Esophagus (tissue), 2 donors: ENCODE data around the gene ZNF620. TPM values are rescaled to one million over a fixed set of nuclear protein-coding genes. Genes with fewer than 3 reads are reported as not detected.
A peak's percentile ranks its signal among the peaks of the same experiment; 100 is the strongest.

Experiments
- H3K27ac ChIP-seq, 2 donors: one replicate each; pipeline ENCODE4 v1.5.1; 2013; ENCODE audit warnings: low read depth in 2 of 2, mild to moderate bottlenecking in 2 of 2, inconsistent platforms in 1 of 2, low read length in 1 of 2, moderate library complexity in 1 of 2
- H3K27me3 ChIP-seq, 2 donors: one replicate each; pipeline ENCODE4 v1.6.1; 2013; ENCODE audit warnings: low read length in 2 of 2, control low read depth in 1 of 2, mild to moderate bottlenecking in 1 of 2; ENCODE audit not compliant: insufficient read depth in 2 of 2, control insufficient read depth in 1 of 2
- H3K36me3 ChIP-seq, 2 donors: one replicate each; pipeline ENCODE4 v1.6.1; 2013; ENCODE audit warnings: low read length in 1 of 2; ENCODE audit not compliant: control insufficient read depth in 2 of 2, insufficient read depth in 2 of 2
- H3K4me1 ChIP-seq, 2 donors: one replicate each; pipeline ENCODE4 v1.6.1; 2013; ENCODE audit warnings: low read length in 1 of 2; ENCODE audit not compliant: control insufficient read depth in 2 of 2, insufficient read depth in 2 of 2
- H3K4me3 ChIP-seq, 2 donors: one replicate each; pipeline ENCODE4 v1.5.1; 2013; ENCODE audit warnings: low read length in 2 of 2, mild to moderate bottlenecking in 2 of 2, low read depth in 1 of 2, moderate library complexity in 1 of 2
- H3K9me3 ChIP-seq, 2 donors: one replicate each; pipeline ENCODE4 v1.6.1; 2013; ENCODE audit warnings: mild to moderate bottlenecking in 2 of 2, low read depth in 1 of 2, low read length in 1 of 2, moderate library complexity in 1 of 2; ENCODE audit not compliant: control insufficient read depth in 2 of 2, insufficient read depth in 1 of 2
- WGBS, 2 donors: extraction: QIAGEN DNeasy Blood & Tissue Kit; methylation state at CpG; one replicate each; pipeline ENCODE4 v1.1.7; 2013; 5-methylcytosine and 5-hydroxymethylcytosine counted together
- polyA plus RNA-seq, 2 donors: library from polyadenylated mRNA; stranded (reverse); fragments of 200-250 nt; gene quantifications; one replicate each; pipeline ENCODE4 v1.2.3, GENCODE V29; 2013
- donor health status: healthy with polysubstance abuse.
- donor health status: Bipolar disorder and iron deficiency.

The ZNF620 gene
- polyA plus RNA-seq, 2 donors: 0.52 to 0.57 TPM

DNA sequence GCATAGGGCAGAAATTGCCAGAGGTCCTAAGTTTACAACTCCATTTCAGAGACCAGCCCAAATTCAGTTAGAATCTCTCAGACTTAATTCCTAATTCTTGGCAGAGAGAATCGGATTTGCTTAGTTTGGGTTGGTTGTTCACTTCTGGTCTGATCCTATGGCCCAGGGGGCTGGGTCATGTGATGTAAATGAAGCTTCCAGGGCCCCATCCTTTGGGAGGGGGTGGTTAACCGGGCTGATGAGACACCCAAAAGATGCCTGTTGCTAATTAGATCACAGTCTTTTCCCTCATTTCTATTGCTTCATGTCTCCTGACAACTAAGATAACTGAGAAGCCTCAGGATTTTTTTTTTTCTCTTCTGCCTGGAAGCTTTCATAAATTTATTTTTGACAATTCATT is 11.1 kb upstream of the ZNF620 start:
- WGBS, 2 donors: 29 to 51% methylated on average over 2 of the region's 2 CpGs
- Histone ChIP-seq H3K27me3 (no peaks in the 10 kb centered on the region), H3K4me3 (no peak overlapping the region), H3K9me3 (no peaks in the 10 kb centered on the region), H3K27ac (no peak overlapping the region), H3K4me1 (no peaks in the 10 kb centered on the region), H3K36me3 (no peaks in the 10 kb centered on the region)

DNA sequence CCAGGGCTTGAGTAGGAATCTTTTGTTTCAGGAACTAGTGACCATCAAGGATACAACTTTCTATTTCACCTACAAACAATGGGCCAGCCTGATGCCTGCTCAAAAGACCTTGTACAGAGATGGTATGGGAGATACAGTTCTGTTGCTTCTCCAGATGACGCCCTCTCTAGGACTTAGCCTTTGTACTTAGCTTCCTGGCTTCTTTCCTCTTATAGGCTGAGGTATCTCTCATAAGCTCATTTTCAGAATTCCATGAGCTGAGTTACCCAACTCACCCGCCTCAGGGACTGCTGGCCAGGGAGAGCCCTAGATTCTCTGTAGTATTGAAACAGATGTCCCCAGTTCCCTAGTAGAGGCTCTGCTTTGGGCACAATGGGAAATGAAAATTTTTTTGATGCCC is 8.6 kb upstream of the ZNF620 start:
- Histone ChIP-seq H3K27me3 (no peaks in the 10 kb centered on the region), H3K36me3 (no peaks in the 10 kb centered on the region), H3K27ac (no peak overlapping the region), H3K4me3 (no peak overlapping the region), H3K4me1 (no peaks in the 10 kb centered on the region), H3K9me3 (no peaks in the 10 kb centered on the region)
- 93 to 97% methylated on average over 2 of the region's 2 CpGs for WGBS, 2 donors

DNA sequence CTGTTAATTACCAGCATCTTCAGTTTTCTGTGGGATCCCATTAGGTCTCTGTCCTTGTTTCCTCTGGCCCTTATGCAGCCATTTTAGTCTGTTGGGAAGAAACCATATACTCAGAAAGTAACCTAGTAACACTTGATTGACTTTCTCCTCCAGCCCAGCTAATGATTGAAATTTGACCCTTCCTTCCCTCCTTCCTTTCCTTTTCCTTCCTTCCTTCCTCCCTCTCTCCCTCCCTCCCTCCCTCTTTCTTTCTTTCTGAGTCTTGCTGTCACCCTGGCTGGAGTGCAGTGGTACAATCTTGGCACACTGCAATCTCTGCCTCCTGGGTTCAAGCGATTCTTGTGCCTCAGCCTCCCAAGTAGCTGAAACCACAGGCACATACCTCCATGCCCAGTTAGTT is 5.9 kb upstream of the ZNF620 start:
- Histone ChIP-seq H3K4me3 (no peak overlapping the region), H3K27ac (no peak overlapping the region), H3K36me3 (no peaks in the 10 kb centered on the region), H3K27me3 (no peaks in the 10 kb centered on the region), H3K9me3 (no peaks in the 10 kb centered on the region), H3K4me1 (no peaks in the 10 kb centered on the region)
- WGBS, 2 donors: 95 to 100% methylated on average over 1 of the region's 1 CpG

DNA sequence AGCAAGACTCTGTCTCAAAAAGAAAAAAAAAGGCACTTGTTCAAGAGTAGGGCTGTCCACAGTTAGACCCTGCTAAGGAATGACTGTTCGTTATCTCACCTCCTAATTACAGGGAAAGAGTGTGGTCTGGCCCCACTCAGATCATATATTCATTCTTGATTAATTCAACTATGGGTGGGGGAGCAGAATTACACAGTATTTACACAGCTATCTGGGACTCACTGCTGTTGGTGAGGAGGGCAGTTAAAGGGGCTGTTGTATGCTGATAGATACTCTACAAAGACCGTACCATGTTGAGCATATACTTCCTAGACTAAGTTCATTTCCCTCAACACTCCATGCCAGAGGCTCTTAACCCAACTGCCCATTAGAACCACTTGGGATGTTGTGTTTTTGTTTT is 3.8 kb upstream of the ZNF620 start:
- no peaks in the 10 kb centered on the region for H3K27me3 ChIP-seq
- WGBS, 2 donors: 91 to 94% methylated on average over 2 of the region's 2 CpGs
- no peaks in the 10 kb centered on the region for H3K36me3 ChIP-seq
- H3K4me3 ChIP-seq: no peak overlapping the region
- H3K4me1 ChIP-seq: peaks cover 0 to 2% of the 10 kb centered on the region in 2 donors
- no peak overlapping the region for H3K27ac ChIP-seq
- no peaks in the 10 kb centered on the region for H3K9me3 ChIP-seq

DNA sequence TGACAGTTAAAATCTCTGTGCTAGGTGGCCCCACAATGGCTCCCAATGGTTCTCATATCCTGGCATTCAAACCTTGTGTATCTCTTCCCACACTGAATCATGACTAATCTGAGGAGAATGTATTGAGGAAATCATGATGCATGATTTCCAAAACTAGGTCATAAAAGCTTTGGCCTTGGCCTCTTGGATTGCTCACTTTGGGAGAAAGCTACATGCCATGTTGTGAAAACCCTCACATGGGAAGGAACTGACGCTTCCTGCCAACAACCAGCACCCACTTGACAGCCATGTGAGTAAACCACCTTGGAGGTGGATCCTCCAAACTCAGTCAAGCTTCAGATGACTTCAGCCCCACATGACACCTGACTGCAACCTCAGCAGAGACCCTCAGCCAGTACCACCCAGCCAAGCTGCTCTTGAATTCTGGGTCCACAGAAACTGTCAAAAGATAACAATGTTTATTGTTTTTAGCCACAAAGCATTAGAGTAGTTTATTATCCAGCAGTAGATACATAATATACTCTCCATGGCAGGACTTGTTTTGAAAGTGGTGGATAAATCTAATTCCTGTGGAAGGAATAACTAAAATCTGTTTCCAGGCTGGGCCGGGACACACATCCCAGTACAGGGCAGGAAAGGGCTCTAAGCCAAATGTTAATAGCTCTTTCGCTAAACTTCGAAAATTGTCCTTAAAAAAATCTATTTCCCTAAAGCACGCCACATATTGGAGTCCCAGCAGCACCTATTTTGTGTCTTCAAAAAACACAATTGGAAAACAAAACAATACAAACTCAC is 1.0 kb upstream of the ZNF620 start:
- no peaks in the 10 kb centered on the region for H3K27me3 ChIP-seq
- H3K36me3 ChIP-seq: no peaks in the 10 kb centered on the region
- H3K9me3 ChIP-seq: no peaks in the 10 kb centered on the region
- H3K4me3 ChIP-seq: no peak overlapping the region
- 65 to 67% methylated on average over 5 of the region's 5 CpGs for WGBS, 2 donors
- H3K27ac ChIP-seq: peak overlapping the region in 1 of 2 donors; percentile 53
- H3K4me1 ChIP-seq: peaks cover 0 to 2% of the 10 kb centered on the region in 2 donors

DNA sequence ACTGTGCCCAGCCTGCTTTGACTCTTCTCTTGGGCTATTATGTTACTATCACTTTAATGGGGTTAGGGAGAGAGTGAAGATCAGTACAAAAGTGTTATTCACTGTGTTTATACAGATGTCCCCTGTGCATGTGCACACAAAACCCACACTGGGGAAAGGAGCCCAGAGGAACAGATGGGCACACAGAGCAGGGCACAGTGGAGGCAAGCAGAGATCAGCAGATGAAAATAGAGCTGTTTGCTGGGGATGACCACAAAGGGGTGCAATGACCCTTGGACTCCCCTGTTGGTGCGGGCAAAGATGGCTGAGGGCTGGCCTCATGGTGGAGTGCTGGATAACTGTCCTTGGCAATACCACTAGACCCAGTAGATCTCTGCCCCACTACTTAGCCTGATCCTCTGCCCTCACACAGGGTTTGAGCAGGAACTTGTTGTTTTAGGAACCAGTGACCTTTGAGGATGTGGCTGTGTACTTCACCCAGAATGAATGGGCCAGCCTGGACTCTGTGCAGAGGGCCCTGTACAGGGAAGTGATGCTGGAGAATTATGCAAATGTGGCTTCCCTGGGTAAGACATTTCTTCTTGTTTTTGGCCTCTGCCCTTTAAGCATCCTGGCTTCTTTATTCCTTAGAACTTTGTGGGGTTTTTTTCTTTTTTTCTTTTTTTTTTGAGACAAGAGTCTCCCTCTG is 5.3 kb downstream of the ZNF620 start:
- Histone ChIP-seq H3K4me3 (no peak overlapping the region), H3K27ac (no peak overlapping the region), H3K4me1 (no peaks in the 10 kb centered on the region), H3K36me3 (no peaks in the 10 kb centered on the region), H3K9me3 (no peaks in the 10 kb centered on the region), H3K27me3 (no peaks in the 10 kb centered on the region)
- WGBS, 2 donors: 100% methylated on average over 1 of the region's 1 CpG

DNA sequence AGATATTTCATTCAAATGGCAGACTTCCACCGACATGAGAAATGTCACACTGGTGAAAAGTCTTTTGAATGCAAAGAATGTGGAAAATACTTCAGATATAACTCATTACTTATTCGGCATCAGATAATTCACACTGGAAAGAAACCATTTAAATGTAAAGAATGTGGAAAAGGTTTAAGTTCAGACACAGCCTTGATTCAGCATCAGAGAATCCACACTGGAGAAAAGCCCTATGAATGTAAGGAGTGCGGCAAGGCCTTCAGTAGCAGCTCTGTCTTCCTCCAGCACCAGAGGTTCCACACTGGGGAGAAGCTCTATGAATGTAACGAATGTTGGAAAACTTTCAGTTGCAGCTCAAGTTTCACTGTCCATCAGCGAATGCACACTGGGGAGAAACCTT is 10.4 kb downstream of the ZNF620 start:
- no peak overlapping the region for H3K27ac ChIP-seq
- 91 to 93% methylated on average over 5 of the region's 5 CpGs for WGBS, 2 donors

DNA sequence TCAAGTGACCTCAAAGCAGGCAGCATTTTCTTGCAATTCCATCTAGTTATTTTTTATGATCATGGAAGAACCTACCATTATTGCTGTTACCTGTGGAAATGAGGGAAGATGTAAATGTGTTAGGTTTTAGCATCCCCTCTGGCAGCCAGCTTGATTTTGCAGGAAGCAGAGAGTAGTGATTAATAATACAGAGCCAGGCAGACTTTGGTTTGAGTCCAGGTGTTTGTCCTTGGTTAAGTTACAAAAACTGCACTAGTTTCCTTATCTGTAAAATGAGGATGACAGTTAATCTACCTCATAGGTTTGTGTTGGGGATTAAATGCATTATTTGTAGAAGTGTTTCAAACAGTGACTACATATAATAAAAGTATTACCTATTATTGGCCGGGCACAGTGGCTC is 12.2 kb downstream of the ZNF620 start:
- Histone ChIP-seq H3K27me3 (no peaks in the 10 kb centered on the region), H3K4me1 (no peaks in the 10 kb centered on the region), H3K4me3 (no peak overlapping the region), H3K36me3 (peaks cover 0 to 2% of the 10 kb centered on the region in 2 donors), H3K27ac (no peak overlapping the region), H3K9me3 (no peaks in the 10 kb centered on the region)
- 56 to 86% methylated on average over 1 of the region's 1 CpG for WGBS, 2 donors

More for the DNA sequence above, 10.4 kb downstream of the ZNF620 start:
- H3K27me3 ChIP-seq: no peaks in the 10 kb centered on the region
- H3K9me3 ChIP-seq: no peaks in the 10 kb centered on the region
- no peak overlapping the region for H3K4me3 ChIP-seq
- H3K4me1 ChIP-seq: no peaks in the 10 kb centered on the region
- peaks cover 0 to 2% of the 10 kb centered on the region in 2 donors for H3K36me3 ChIP-seq

DNA sequence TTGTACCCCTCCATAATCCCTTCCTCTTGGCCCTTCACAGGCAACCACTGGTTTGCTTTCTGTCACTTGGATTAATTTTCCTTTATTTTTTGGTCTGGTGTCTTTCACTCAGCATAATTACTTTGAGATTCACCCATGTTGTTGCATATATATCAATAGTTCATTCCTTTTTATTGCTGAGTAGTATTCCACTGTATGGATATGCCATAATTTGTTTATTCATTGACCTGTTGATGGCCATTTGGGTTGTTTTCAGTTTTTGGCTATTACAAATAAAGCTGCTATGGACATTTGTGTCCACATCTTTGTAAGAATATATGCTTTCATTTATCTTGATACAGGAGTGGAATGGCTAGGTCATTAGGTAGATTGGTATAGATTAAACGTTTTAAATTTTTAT is 13.0 kb downstream of the ZNF620 start:
- H3K27me3 ChIP-seq: no peaks in the 10 kb centered on the region
- no peak overlapping the region for H3K27ac ChIP-seq
- H3K9me3 ChIP-seq: no peaks in the 10 kb centered on the region
- WGBS, 2 donors: 91% methylated on average over 1 of the region's 1 CpG
- no peaks in the 10 kb centered on the region for H3K4me1 ChIP-seq
- H3K4me3 ChIP-seq: no peak overlapping the region
- H3K36me3 ChIP-seq: peaks cover 0 to 2% of the 10 kb centered on the region in 2 donors

DNA sequence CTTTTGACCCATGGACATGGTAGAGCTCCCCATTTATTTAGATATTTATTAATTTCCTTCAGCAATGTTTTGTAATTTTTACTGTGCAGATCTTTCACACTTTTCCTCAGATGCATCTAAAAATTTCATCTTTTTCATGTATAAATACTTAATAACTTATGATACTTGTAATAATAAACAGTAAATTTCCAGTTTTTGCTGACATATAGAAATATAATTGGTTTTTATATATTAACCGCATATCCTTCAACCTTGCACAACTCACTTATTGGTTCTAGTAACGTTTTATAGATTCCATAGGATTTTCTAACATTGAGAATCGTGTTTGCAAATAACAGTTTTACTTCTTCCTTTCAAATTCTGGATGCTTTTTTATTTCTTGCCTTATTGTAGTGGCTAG is 15.4 kb downstream of the ZNF620 start:
- WGBS, 2 donors: 84 to 94% methylated on average over 3 of the region's 3 CpGs

More for the DNA sequence above, 15.4 kb downstream of the ZNF620 start:
- Histone ChIP-seq H3K4me3 (no peak overlapping the region), H3K36me3 (peaks cover 0 to 2% of the 10 kb centered on the region in 2 donors), H3K27me3 (no peaks in the 10 kb centered on the region), H3K9me3 (no peaks in the 10 kb centered on the region), H3K27ac (no peak overlapping the region), H3K4me1 (no peaks in the 10 kb centered on the region)
